NK-92 (cell line): ENCODE data around the gene ATF7IP2.
"Not testable (repeated sequence)": the region's sequence is repeated elsewhere in the genome, so short reads cannot be mapped to it uniquely, and the experiment has no call there.

Experiments
- DNase-seq: peaks from one replicate; lab custom pipeline; 2025; ENCODE audit not compliant: unreplicated experiment; lab: John Stamatoyannopoulos, UW

Gene ATF7IP2

GRCh38 chr16:10505286-10505685 is 119.4 kb downstream of the ATF7IP2 start:
- not testable (repeated sequence) for DNase-seq

GRCh38 chr16:10509534-10510025 is 123.7 kb downstream of the ATF7IP2 start:
- DNase-seq, result no peak

- no peak for DNase-seq
Observed at GRCh38 chr16:10510279-10510678, 124.4 kb downstream of the ATF7IP2 start.

GRCh38 chr16:10511829-10512228 is 126.0 kb downstream of the ATF7IP2 start:
- DNase-seq, result no peak

- no peak for DNase-seq
Observed at GRCh38 chr16:10514369-10515055, 128.7 kb downstream of the ATF7IP2 start.

GRCh38 chr16:10517868-10518267 is 132.0 kb downstream of the ATF7IP2 start:
- DNase-seq, result no peak

- no peak for DNase-seq
Observed at GRCh38 chr16:10518479-10519041, 132.7 kb downstream of the ATF7IP2 start.

GRCh38 chr16:10519297-10519696 is 133.4 kb downstream of the ATF7IP2 start:
- DNase-seq, result no peak

- no peak for DNase-seq
Observed at GRCh38 chr16:10519929-10520868, 134.3 kb downstream of the ATF7IP2 start.

GRCh38 chr16:10520869-10521578 is 135.2 kb downstream of the ATF7IP2 start:
- DNase-seq, result no peak

GRCh38 chr16:10521681-10522274 is 135.9 kb downstream of the ATF7IP2 start:
- DNase-seq, result no peak

- no peak for DNase-seq
Observed at GRCh38 chr16:10522966-10523365, 137.1 kb downstream of the ATF7IP2 start.

GRCh38 chr16:10525214-10525825 is 139.5 kb downstream of the ATF7IP2 start:
- no peak for DNase-seq

- no peak for DNase-seq
Observed at GRCh38 chr16:10526962-10527361, 141.1 kb downstream of the ATF7IP2 start.

- DNase-seq, result no peak
Observed at GRCh38 chr16:10528635-10529034, 142.8 kb downstream of the ATF7IP2 start.

- no peak for DNase-seq
Observed at GRCh38 chr16:10529895-10530669, 144.2 kb downstream of the ATF7IP2 start.

- no peak for DNase-seq
Observed at GRCh38 chr16:10530685-10531084, 144.8 kb downstream of the ATF7IP2 start.

GRCh38 chr16:10531582-10531981 is 145.7 kb downstream of the ATF7IP2 start:
- no peak for DNase-seq
